ENCODE results near the gene PPP4R3A.
"Not testable (repeated sequence)": the region's sequence is repeated elsewhere in the genome, so short reads cannot be mapped to it uniquely, and the experiment has no call there.

GRCh38 chr14:91494392-91495065 is 15.6 kb downstream of the PPP4R3A start:
- not testable (repeated sequence) for TF ChIP-seq CTCF (conservative IDR thresholded peaks at IDR 0.05 in 1 of 2, IDR thresholded peaks at IDR 0.05 in 1 of 2; ENCODE audit: low read depth in 1 of 2, low read length in 2 of 2); EZH2 (IDR thresholded peaks at IDR 0.05; ENCODE audit: low read length, missing control alignments)
